HepG2 (cell line): ENCODE data around the gene ARL6IP4. TPM values are rescaled to one million over a fixed set of nuclear protein-coding genes. Genes with fewer than 3 reads are reported as not detected.

Experiments used
- EED ChIP-seq: sonication (generic); formaldehyde crosslinking; IDR thresholded peaks from 2 replicates; pipeline ENCODE4 v1.5.0; 2020; ENCODE audit warnings: mild to moderate bottlenecking, missing genetic modification reagents
- ELF3 ChIP-seq: IDR thresholded peaks from 2 replicates; pipeline ENCODE4 v1.6.1; 2016; ENCODE audit warnings: missing genetic modification reagents, missing compliant biosample characterization
- ERF ChIP-seq: IDR thresholded peaks from 2 replicates; pipeline ENCODE4 v1.6.1; 2018; ENCODE audit warnings: missing biosample characterization, missing genetic modification reagents
- GPBP1L1 ChIP-seq: sonication (generic); formaldehyde crosslinking; IDR thresholded peaks from 2 replicates; pipeline ENCODE4 v1.5.0; 2020; ENCODE audit warnings: mild to moderate bottlenecking, missing genetic modification reagents
- GZF1 ChIP-seq: sonication (generic); formaldehyde crosslinking; IDR thresholded peaks from 2 replicates; pipeline ENCODE4 v1.5.1; 2020; ENCODE audit warnings: mild to moderate bottlenecking, missing genetic modification reagents
- ISL2 ChIP-seq: sonication (generic); formaldehyde crosslinking; IDR thresholded peaks from 2 replicates; pipeline ENCODE4 v1.5.0; 2020; ENCODE audit warnings: missing genetic modification reagents
- KDM5A ChIP-seq: fragments of 200-600 bp; sonication (generic); IDR thresholded peaks from 2 replicates; pipeline ENCODE4 v1.7.0; 2018; ENCODE audit warnings: antibody characterized with exemption, mild to moderate bottlenecking, low read length, borderline replicate concordance
- KLF9 ChIP-seq: IDR thresholded peaks from 2 replicates; pipeline ENCODE4 v1.6.1; 2016; ENCODE audit warnings: low read depth
- NFE2L2 ChIP-seq: fragments of 150-350 bp; IDR thresholded peaks from 2 replicates; pipeline ENCODE4 v1.6.1; 2014; ENCODE audit warnings: low read length
- NR2F1 ChIP-seq, 2 experiments: fragments of 450-650 bp in 1 of 2; formaldehyde crosslinking in 1 of 2; IDR thresholded peaks; 2 replicates each; pipeline versions ENCODE4 v1.5.0 to v1.6.1; 2016 to 2020; ENCODE audit warnings: mild to moderate bottlenecking in 1 of 2, missing compliant biosample characterization in 1 of 2, missing genetic modification reagents in 1 of 2, moderate library complexity in 1 of 2
- ONECUT2 ChIP-seq: sonication (generic); formaldehyde crosslinking; IDR thresholded peaks from 2 replicates; pipeline ENCODE4 v1.4.0; 2020; ENCODE audit warnings: missing genetic modification reagents
- TARDBP ChIP-seq: sonication (generic); formaldehyde crosslinking; IDR thresholded peaks from 2 replicates; pipeline ENCODE4 v1.8.0; 2022; ENCODE audit warnings: mild to moderate bottlenecking, missing genetic modification reagents
- ZBTB33 ChIP-seq: sonication (generic); formaldehyde crosslinking; IDR thresholded peaks from 2 replicates; pipeline ENCODE4 v1.4.0; 2020; ENCODE audit warnings: missing genetic modification reagents
- ZFX ChIP-seq: sonication (generic); formaldehyde crosslinking; IDR thresholded peaks from 2 replicates; pipeline ENCODE4 v1.4.0; 2020; ENCODE audit warnings: mild to moderate bottlenecking, low read depth, missing genetic modification reagents, moderate library complexity
- ZHX1 ChIP-seq: sonication (generic); formaldehyde crosslinking; IDR thresholded peaks from 2 replicates; pipeline ENCODE4 v1.8.1; 2022; ENCODE audit warnings: low read depth, mild to moderate bottlenecking, missing genetic modification reagents
- ZMYM2 ChIP-seq: sonication (generic); formaldehyde crosslinking; IDR thresholded peaks from 2 replicates; pipeline ENCODE4 v1.8.0; 2022; ENCODE audit warnings: mild to moderate bottlenecking, missing genetic modification reagents
- ZNF343 ChIP-seq: sonication (generic); formaldehyde crosslinking; IDR thresholded peaks from 2 replicates; pipeline ENCODE4 v1.4.0; 2020; ENCODE audit warnings: mild to moderate bottlenecking, missing genetic modification reagents
- ZNF574 ChIP-seq: sonication (generic); formaldehyde crosslinking; IDR thresholded peaks from 2 replicates; pipeline ENCODE4 v1.4.0; 2020; ENCODE audit warnings: missing genetic modification reagents
- ZNF746 ChIP-seq: sonication (generic); formaldehyde crosslinking; IDR thresholded peaks from 2 replicates; pipeline ENCODE4 v1.8.0; 2022; ENCODE audit warnings: mild to moderate bottlenecking, missing genetic modification reagents
- ZNF790 ChIP-seq: sonication (generic); formaldehyde crosslinking; IDR thresholded peaks from 2 replicates; pipeline ENCODE4 v1.8.0; 2022; ENCODE audit warnings: missing genetic modification reagents, mild to moderate bottlenecking, borderline replicate concordance
- polyA plus RNA-seq, 8 experiments: library from polyadenylated mRNA; depleted of rRNA in 3 of 8; stranded (reverse) in 7 of 8; unstranded in 1 of 8; fragments of >200 nt; fragmentation: Illumina TruSeq in 4 of 8; extraction: Trizol in 4 of 8; gene quantifications; 2 replicates each; pipeline versions ENCODE4 v1.2.1 to v1.2.3, GENCODE V29; 2011 to 2016; ENCODE audit warnings: low read depth in 4 of 8, missing spikeins in 1 of 8, mixed read lengths in 1 of 8; ENCODE audit not compliant: insufficient read depth in 1 of 8
- total RNA-seq, 5 experiments: library from RNA; depleted of rRNA; stranded (reverse); fragments of >200 nt; fragmentation: Illumina TruSeq; extraction: Trizol; gene quantifications; 2 replicates each; pipeline ENCODE4 v1.2.3, GENCODE V29; 2016; ENCODE audit warnings: low read depth in 1 of 5

The ARL6IP4 gene
- total and polyA plus RNA-seq, 2 of the 13 experiments (the other 11 are each of a cell fraction or from before 2014, with no cell fraction given) = 155 to 220 TPM

GRCh38 chr12:122951979-122952892 is 28.2 kb upstream of the ARL6IP4 start (continued):
- TF ChIP-seq ONECUT2 = no peak
- TF ChIP-seq NR2F1 (CRISPR knock-in tag; IDR thresholded peaks at IDR 0.05) = no peak
- TF ChIP-seq KLF9 (CRISPR knock-in tag) = 0 out of 2 replicates have a peak, but pooled peaks have one; percentile 59
- TF ChIP-seq ZHX1 (CRISPR knock-in tag) = no peak
- TF ChIP-seq ZNF746 (CRISPR knock-in tag) = no peak
- peak; percentile 42; the same call in 1 of the 2 replicates for TF ChIP-seq EED (CRISPR knock-in tag)
- no peak for TF ChIP-seq GPBP1L1 (CRISPR knock-in tag)
- peak; percentile 57; the same call in 1 of the 2 replicates for TF ChIP-seq ZMYM2 (CRISPR knock-in tag)
- no peak for TF ChIP-seq ZNF343 (CRISPR knock-in tag)
- peak; percentile 31; the same call in 1 of the 2 replicates for TF ChIP-seq ZFX
- TF ChIP-seq TARDBP (CRISPR knock-in tag) = 0 out of 2 replicates have a peak, but pooled peaks have one; percentile 30
- TF ChIP-seq ERF (CRISPR knock-in tag) = peak; percentile 54; the same call in 1 of the 2 replicates
- peak; percentile 45; the same call in 1 of the 2 replicates for TF ChIP-seq ZBTB33 (CRISPR knock-in tag)
- TF ChIP-seq ZNF790 (CRISPR knock-in tag) = no peak
- TF ChIP-seq ZNF574 (CRISPR knock-in tag) = peak; percentile 37; the same call in 1 of the 2 replicates
- no peak for TF ChIP-seq NFE2L2
- no peak for TF ChIP-seq ISL2 (CRISPR knock-in tag)
- 0 out of 2 replicates have a peak, but pooled peaks have one; percentile 32 for TF ChIP-seq ELF3 (CRISPR knock-in tag)
- TF ChIP-seq KDM5A = no peak
- TF ChIP-seq GZF1 = no peak
